Endothelial cell of umbilical vein (primary cell): ENCODE measurements around the gene ETS1.

Experiments
- CTCF ChIP-seq, 2 donors: IDR thresholded peaks; 1 replicate in 1 of 2; 2 replicates in 1 of 2; pipeline ENCODE4 v1.5.1; 2011; ENCODE audit warnings: low read length in 2 of 2, mild to moderate bottlenecking in 2 of 2, moderate library complexity in 2 of 2, control low read depth in 1 of 2, inconsistent platforms in 1 of 2, low read depth in 1 of 2; ENCODE audit not compliant: insufficient read depth in 1 of 2; ENCODE audit errors: extremely low read depth in 1 of 2
- EZH2 ChIP-seq: IDR thresholded peaks from 2 replicates; pipeline ENCODE4 v1.6.1; 2012; ENCODE audit warnings: borderline replicate concordance, low read depth, mild to moderate bottlenecking, moderate library complexity, low read length, inconsistent platforms; ENCODE audit not compliant: severe bottlenecking
- JUN ChIP-seq: IDR thresholded peaks from 2 replicates; pipeline ENCODE4 v1.6.1; 2011; ENCODE audit warnings: borderline replicate concordance, low read depth; ENCODE audit not compliant: insufficient read length, insufficient read depth
- MAX ChIP-seq: IDR thresholded peaks from 2 replicates; pipeline ENCODE4 v1.6.1; 2011; ENCODE audit not compliant: insufficient read depth, insufficient read length
- MYC ChIP-seq: IDR thresholded peaks from one replicate; pipeline ENCODE4 v1.6.1; 2011; ENCODE audit warnings: mild to moderate bottlenecking, low read depth, low read length
- POLR2A ChIP-seq: IDR thresholded peaks from 2 replicates; pipeline ENCODE4 v1.6.1; 2012; ENCODE audit warnings: low read depth, mild to moderate bottlenecking, control low read depth, low read length
- POLR2AphosphoS5 ChIP-seq: IDR thresholded peaks from 2 replicates; pipeline ENCODE4 v1.6.1; 2012; ENCODE audit warnings: low read depth, mild to moderate bottlenecking, control low read depth, low read length, moderate library complexity; ENCODE audit not compliant: insufficient read depth

- TF ChIP-seq CTCF (IDR thresholded peaks at IDR 0.05; ENCODE audit: extremely low read depth in 1 of 2, insufficient read depth in 1 of 2, low read depth in 1 of 2, low read length in 2 of 2) (no peak), EZH2 (no peak), POLR2A (no peak), JUN (no peak), POLR2AphosphoS5 (no peak), MAX (no peak), MYC (no peak)
These were observed 66.3 kb downstream of the ETS1 start for GRCh38 chr11:128520888-128521681.
